Mesenchymal stem cell (in vitro differentiated cells and primary cell): ENCODE measurements around the gene ZNF165.
"Not testable (repeated sequence)": the region's sequence is repeated elsewhere in the genome, so short reads cannot be mapped to it uniquely, and the experiment has no call there.

ENCODE experiments used
- DNase-seq: peaks from one replicate; pipeline ENCODE4 v3.0.0-alpha.2; 2013
- H2AFZ ChIP-seq: one replicate; pipeline ENCODE4 v1.6.1; 2013; ENCODE audit warnings: low read depth, mild to moderate bottlenecking, control low read depth, inconsistent platforms, low read length, moderate library complexity
- H2AK5ac ChIP-seq: 2 replicates; pipeline ENCODE4 v1.6.1; 2013; ENCODE audit warnings: low read length, moderate library complexity, mild to moderate bottlenecking, inconsistent platforms; ENCODE audit not compliant: severe bottlenecking
- H2BK120ac ChIP-seq: one replicate; pipeline ENCODE4 v1.6.1; 2013; ENCODE audit warnings: low read depth, mild to moderate bottlenecking, inconsistent platforms, low read length, moderate library complexity
- H2BK12ac ChIP-seq, 2 experiments: one replicate each; pipeline ENCODE4 v1.6.1; 2013; ENCODE audit warnings: inconsistent platforms in 2 of 2, low read length in 2 of 2, mild to moderate bottlenecking in 2 of 2, moderate library complexity in 2 of 2, control low read depth in 1 of 2
- H2BK15ac ChIP-seq: one replicate; pipeline ENCODE4 v1.6.1; 2013; ENCODE audit warnings: mild to moderate bottlenecking, low read depth, inconsistent platforms; ENCODE audit not compliant: poor library complexity, severe bottlenecking
- H2BK5ac ChIP-seq: 2 replicates; pipeline ENCODE4 v1.6.1; 2013; ENCODE audit warnings: low read depth, mild to moderate bottlenecking, low read length, control low read depth, inconsistent platforms; ENCODE audit not compliant: poor library complexity, severe bottlenecking
- H3K14ac ChIP-seq, 2 experiments: one replicate each; pipeline ENCODE4 v1.6.1; 2013; ENCODE audit warnings: inconsistent platforms in 2 of 2, low read length in 2 of 2, control low read depth in 1 of 2, mild to moderate bottlenecking in 1 of 2, moderate library complexity in 1 of 2
- H3K18ac ChIP-seq, 2 experiments: one replicate each; pipeline ENCODE4 v1.6.1; 2013; ENCODE audit warnings: inconsistent platforms in 2 of 2, low read length in 2 of 2, control low read depth in 1 of 2, low read depth in 1 of 2, mild to moderate bottlenecking in 1 of 2
- H3K23ac ChIP-seq, 2 experiments: one replicate each; pipeline ENCODE4 v1.6.1; 2013; ENCODE audit warnings: inconsistent platforms in 2 of 2, low read length in 2 of 2, mild to moderate bottlenecking in 2 of 2, moderate library complexity in 2 of 2, control low read depth in 1 of 2
- H3K27ac ChIP-seq: 2 replicates; pipeline ENCODE4 v1.5.1; 2013; ENCODE audit warnings: mild to moderate bottlenecking, moderate library complexity, low read length, control low read depth, inconsistent platforms; ENCODE audit not compliant: poor library complexity, severe bottlenecking
- H3K27me3 ChIP-seq, 2 experiments: 2 replicates each; pipeline versions ENCODE4 v1.6.1 to v1.7.0; 2013; ENCODE audit warnings: low read length in 2 of 2, mild to moderate bottlenecking in 2 of 2, moderate library complexity in 2 of 2, control low read depth in 1 of 2, inconsistent platforms in 1 of 2; ENCODE audit not compliant: control insufficient read depth in 1 of 2, insufficient read depth in 1 of 2
- H3K36me3 ChIP-seq, 2 experiments: 2 replicates each; pipeline versions ENCODE4 v1.6.1 to v1.7.0; 2013; ENCODE audit warnings: low read length in 2 of 2, control low read depth in 1 of 2, inconsistent platforms in 1 of 2, low read depth in 1 of 2, mild to moderate bottlenecking in 1 of 2; ENCODE audit not compliant: insufficient read depth in 2 of 2, control insufficient read depth in 1 of 2
- H3K4ac ChIP-seq, 2 experiments: one replicate each; pipeline ENCODE4 v1.6.1; 2013; ENCODE audit warnings: inconsistent platforms in 2 of 2, low read length in 2 of 2, mild to moderate bottlenecking in 2 of 2, moderate library complexity in 2 of 2, control low read depth in 1 of 2, low read depth in 1 of 2
- H3K4me1 ChIP-seq: 2 replicates; pipeline ENCODE4 v1.6.1; 2013; ENCODE audit warnings: low read depth, low read length, control low read depth; ENCODE audit not compliant: control insufficient read depth, insufficient read depth
- H3K4me2 ChIP-seq: 2 replicates; pipeline ENCODE4 v1.6.1; 2013; ENCODE audit warnings: low read length, mild to moderate bottlenecking, inconsistent platforms; ENCODE audit not compliant: poor library complexity, severe bottlenecking
- H3K4me3 ChIP-seq, 2 experiments: 2 replicates each; pipeline versions ENCODE4 v1.5.1 to v1.7.0; 2013; ENCODE audit warnings: low read length in 2 of 2, mild to moderate bottlenecking in 2 of 2, control low read depth in 1 of 2, low read depth in 1 of 2; ENCODE audit not compliant: insufficient read depth in 1 of 2
- H3K79me1 ChIP-seq: replicated peaks from 2 replicates; pipeline ENCODE4 v1.6.1; 2013; ENCODE audit warnings: mild to moderate bottlenecking, control low read depth, low read length, inconsistent platforms; ENCODE audit not compliant: poor library complexity, severe bottlenecking
- H3K9ac ChIP-seq: 2 replicates; pipeline ENCODE4 v1.7.0; 2013; ENCODE audit warnings: mild to moderate bottlenecking, low read length, moderate library complexity
- H3K9me3 ChIP-seq: 2 replicates; pipeline ENCODE4 v1.7.0; 2013; ENCODE audit warnings: mild to moderate bottlenecking, low read length; ENCODE audit not compliant: control insufficient read depth
- H4K8ac ChIP-seq: one replicate; pipeline ENCODE4 v1.6.1; 2013; ENCODE audit warnings: inconsistent platforms, mild to moderate bottlenecking, low read length, moderate library complexity
- H4K91ac ChIP-seq: one replicate; pipeline ENCODE4 v1.6.1; 2013; ENCODE audit warnings: mild to moderate bottlenecking, low read length, inconsistent platforms
- WGBS: methylation state at CpG from one replicate; pipeline ENCODE4 v1.1.7; 2013; ENCODE audit warnings: mixed read lengths; 5-methylcytosine and 5-hydroxymethylcytosine counted together

Gene ZNF165

DNA sequence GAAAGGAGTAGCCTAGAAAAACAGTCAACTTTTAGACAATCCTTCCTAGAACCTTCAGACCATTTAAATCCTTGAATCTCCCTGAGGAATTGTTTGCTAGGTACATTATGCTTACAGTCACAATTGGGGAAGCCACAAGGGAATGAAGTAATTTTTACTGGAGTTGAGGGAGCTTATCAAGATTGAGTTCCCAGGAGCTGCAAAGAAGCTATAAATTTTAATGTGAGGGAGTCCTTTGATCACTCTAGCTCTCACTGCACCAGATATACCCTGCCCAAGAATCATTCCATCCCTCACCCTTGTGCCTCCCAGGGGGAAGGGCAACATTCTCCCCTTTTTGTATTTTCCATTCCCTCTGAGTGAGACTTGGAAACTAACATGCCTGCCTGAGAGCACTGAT lies 12.3 kb upstream of the ZNF165 start:
- H2BK5ac ChIP-seq: no peak overlapping the region
- no peak overlapping the region for H3K23ac ChIP-seq
- H3K9me3 ChIP-seq: no peaks in the 10 kb centered on the region
- no peaks in the 10 kb centered on the region for H3K36me3 ChIP-seq
- no peak overlapping the region for H4K8ac ChIP-seq
- no peak overlapping the region for H2AK5ac ChIP-seq
- H3K18ac ChIP-seq: no peak overlapping the region
- no peak overlapping the region for H3K9ac ChIP-seq
- no peaks in the 10 kb centered on the region for H3K4me1 ChIP-seq
- no peak for DNase-seq
- no peak overlapping the region for H4K91ac ChIP-seq
- H3K14ac ChIP-seq: no peak overlapping the region
- H2BK15ac ChIP-seq: no peak overlapping the region
- no peak overlapping the region for H3K4me3 ChIP-seq
- peaks cover 0 to 10% of the 10 kb centered on the region in 2 experiments for H3K27me3 ChIP-seq
- no peaks in the 10 kb centered on the region for H3K79me1 ChIP-seq
- H2BK120ac ChIP-seq: no peak overlapping the region
- H3K4me2 ChIP-seq: no peak overlapping the region
- H3K27ac ChIP-seq: no peak overlapping the region
- no peak overlapping the region for H2BK12ac ChIP-seq
- H2AFZ ChIP-seq: no peak overlapping the region
- no peak overlapping the region for H3K4ac ChIP-seq

DNA sequence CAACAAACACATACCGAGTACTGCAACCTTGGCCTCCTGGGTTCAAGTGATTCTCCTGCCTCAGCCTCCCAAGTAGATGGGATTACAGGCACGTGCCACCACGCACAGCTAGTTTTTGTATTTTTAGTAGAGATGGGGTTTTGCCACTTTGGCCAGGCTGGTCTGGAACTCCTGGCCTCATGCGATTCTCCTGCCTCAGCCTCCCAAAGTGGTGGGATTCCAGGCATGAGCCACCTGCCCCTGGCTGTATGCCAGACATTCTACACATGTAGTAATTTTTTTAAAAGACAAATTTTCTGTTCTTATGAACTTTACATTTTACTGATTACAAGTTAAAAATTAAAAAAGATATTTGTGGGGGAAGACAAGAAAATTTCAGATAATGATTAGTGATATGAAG lies 9.4 kb upstream of the ZNF165 start:
- 40% methylated on average over 2 of the region's 4 CpGs for WGBS
- H4K8ac ChIP-seq, H3K36me3 ChIP-seq, DNase-seq, H2BK15ac ChIP-seq, H3K27ac ChIP-seq, H3K4me2 ChIP-seq, H2BK12ac ChIP-seq, H3K27me3 ChIP-seq, H3K9ac ChIP-seq, H3K9me3 ChIP-seq, H2AFZ ChIP-seq, H3K4me3 ChIP-seq, H3K18ac ChIP-seq, H2BK120ac ChIP-seq, H3K4ac ChIP-seq, H4K91ac ChIP-seq, H3K14ac ChIP-seq, H2BK5ac ChIP-seq, H2AK5ac ChIP-seq, H3K79me1 ChIP-seq, H3K23ac ChIP-seq, H3K4me1 ChIP-seq: not testable (repeated sequence)

DNA sequence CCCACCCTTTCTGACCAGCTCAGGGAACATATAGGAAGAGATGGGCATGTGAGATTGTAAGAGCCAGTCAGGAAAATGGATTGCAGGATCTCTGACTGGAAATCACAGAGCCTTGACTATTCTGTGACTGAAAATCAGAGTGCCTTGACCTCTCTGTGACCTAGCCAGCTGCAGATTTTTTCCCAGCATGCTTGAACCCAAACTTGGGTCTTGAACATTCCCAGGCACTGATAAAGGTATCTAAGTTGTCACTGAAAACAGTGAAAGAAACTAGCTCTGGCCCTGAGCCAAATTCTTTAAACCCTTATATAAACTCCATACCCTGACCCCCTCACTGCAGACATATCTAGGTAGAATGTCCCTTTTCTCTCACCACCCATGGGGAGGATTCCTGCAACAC lies 2.3 kb upstream of the ZNF165 start:
- Histone ChIP-seq H3K4me1 (peaks cover 4% of the 10 kb centered on the region), H2BK12ac (no peak overlapping the region), H2AFZ (no peak overlapping the region), H4K91ac (no peak overlapping the region), H3K79me1 (peaks cover 7% of the 10 kb centered on the region), H3K9me3 (no peaks in the 10 kb centered on the region), H3K4ac (no peak overlapping the region), H2BK5ac (no peak overlapping the region), H3K4me2 (no peak overlapping the region), H2BK15ac (no peak overlapping the region), H3K27me3 (no peaks in the 10 kb centered on the region), H2BK120ac (no peak overlapping the region), H3K23ac (no peak overlapping the region), H4K8ac (no peak overlapping the region), H3K18ac (no peak overlapping the region), H3K9ac (no peak overlapping the region), H3K27ac (no peak overlapping the region), H3K14ac (no peak overlapping the region), H3K36me3 (no peaks in the 10 kb centered on the region), H3K4me3 (no peak overlapping the region), H2AK5ac (no peak overlapping the region)
- DNase-seq: no peak

DNA sequence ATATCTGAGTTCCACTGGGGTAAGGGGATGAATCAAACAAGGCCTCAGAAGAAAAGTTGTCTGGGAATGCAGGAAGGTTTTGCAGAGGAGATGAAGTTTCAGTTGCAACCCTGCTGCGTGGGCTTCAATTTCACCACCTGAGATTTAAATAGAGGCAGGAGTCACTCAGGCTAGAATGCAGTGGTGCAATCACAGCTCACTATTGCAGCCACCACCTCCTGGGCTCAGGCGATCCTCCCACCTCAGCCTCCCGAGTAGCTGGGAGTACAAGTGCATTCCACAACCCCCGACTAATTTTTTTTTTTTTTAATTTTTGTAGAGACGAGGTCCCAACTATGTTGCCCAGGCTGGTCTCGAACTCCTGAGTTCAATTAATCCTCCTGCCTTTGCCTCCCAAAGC lies 1.5 kb upstream of the ZNF165 start:
- H3K4me2 ChIP-seq: no peak overlapping the region
- no peak overlapping the region for H2BK15ac ChIP-seq
- H2BK5ac ChIP-seq: no peak overlapping the region
- 83% methylated on average over 6 of the region's 6 CpGs for WGBS
- H2BK12ac ChIP-seq: no peak overlapping the region
- H2AFZ ChIP-seq: no peak overlapping the region
- H2AK5ac ChIP-seq: no peak overlapping the region
- H3K36me3 ChIP-seq: no peaks in the 10 kb centered on the region
- H2BK120ac ChIP-seq: no peak overlapping the region
- no peak overlapping the region for H4K8ac ChIP-seq
- no peak overlapping the region for H3K18ac ChIP-seq
- H3K4me3 ChIP-seq: no peak overlapping the region
- DNase-seq: no peak
- no peak overlapping the region for H3K23ac ChIP-seq
- no peak overlapping the region for H3K27ac ChIP-seq
- no peaks in the 10 kb centered on the region for H3K27me3 ChIP-seq
- H3K79me1 ChIP-seq: peaks cover 7% of the 10 kb centered on the region
- H3K14ac ChIP-seq: no peak overlapping the region
- no peaks in the 10 kb centered on the region for H3K9me3 ChIP-seq
- H4K91ac ChIP-seq: no peak overlapping the region
- H3K4me1 ChIP-seq: peaks cover 4% of the 10 kb centered on the region
- H3K9ac ChIP-seq: no peak overlapping the region
- no peak overlapping the region for H3K4ac ChIP-seq
